ENCODE measurements around the gene HAPLN2.

HAPLN2 gene

DNA sequence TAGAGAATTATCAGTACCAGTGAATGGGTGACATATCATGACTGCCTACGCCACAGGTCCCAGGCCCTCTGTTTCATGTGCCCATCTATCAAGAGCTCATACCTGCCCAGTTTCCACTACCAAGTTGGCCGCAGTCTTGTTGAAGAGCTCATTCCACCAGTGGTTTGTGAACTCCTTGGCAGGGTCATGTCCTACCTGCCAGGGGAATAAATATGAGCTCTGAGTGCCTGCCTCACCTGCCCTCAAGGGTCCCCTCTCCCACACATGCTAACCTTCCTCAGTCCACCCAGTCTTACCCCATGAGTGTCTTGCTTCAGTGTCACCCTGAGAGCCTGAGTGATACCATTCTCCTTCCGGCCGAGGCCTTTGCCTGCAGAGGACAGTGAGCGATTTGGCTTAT lies 21.1 kb upstream of the HAPLN2 start:
- H2BK120ac ChIP-seq (ENCODE audit: low read depth, low read length), result no peak overlapping the region
- no peak overlapping the region for H3K18ac ChIP-seq (ENCODE audit: low read length)
- no peak overlapping the region for H2BK5ac ChIP-seq (ENCODE audit: low read length)
- no peak overlapping the region for H2BK12ac ChIP-seq (ENCODE audit: low read length)
- H3K4me1 ChIP-seq (ENCODE audit: control insufficient read depth in 2 of 2, insufficient read depth in 1 of 2, low read depth in 1 of 2, low read length in 2 of 2), result peaks cover 5 to 12% of the 10 kb centered on the region in 2 donors
- H2AK5ac ChIP-seq (ENCODE audit: low read depth, low read length), result no peak overlapping the region
- no peak overlapping the region for H3K9ac ChIP-seq (ENCODE audit: low read depth, low read length, poor library complexity)
- no peak overlapping the region for H3K23ac ChIP-seq (ENCODE audit: low read depth, low read length, poor library complexity)
- no peak overlapping the region for H3K4me2 ChIP-seq (ENCODE audit: insufficient read depth, low read length, poor library complexity, severe bottlenecking)
- no peak overlapping the region for H2BK15ac ChIP-seq (ENCODE audit: low read length)
- no peak overlapping the region for H2AFZ ChIP-seq (ENCODE audit: low read length)
- DNase-seq (ENCODE audit: low spot score), result no peak
- no peaks in the 10 kb centered on the region for H3K27me3 ChIP-seq (ENCODE audit: control insufficient read depth in 3 of 3, insufficient read depth in 3 of 3, low read depth in 1 of 3, low read length in 3 of 3)
- no peak overlapping the region for H4K8ac ChIP-seq (ENCODE audit: low read depth, low read length)
- WGBS, 2 donors (ENCODE audit: extremely low coverage in 2 of 2, insufficient read length in 2 of 2, insufficient replicate concordance in 1 of 2), result no CpG with 5 or more reads among the region's 5 CpGs
- H4K91ac ChIP-seq (ENCODE audit: low read depth, low read length, poor library complexity), result no peak overlapping the region
- no peak overlapping the region for H3K14ac ChIP-seq (ENCODE audit: low read length)
- H3K79me1 ChIP-seq (ENCODE audit: low read depth, low read length), result peaks cover 4% of the 10 kb centered on the region
- H3K4me3 ChIP-seq (ENCODE audit: low read length in 2 of 2), result no peak overlapping the region
- H3K9me3 ChIP-seq (replicated peaks in 1 of 2; ENCODE audit: control insufficient read depth in 2 of 2, insufficient read depth in 1 of 2, low read depth in 1 of 2, low read length in 2 of 2), result no peaks in the 10 kb centered on the region
- H3K27ac ChIP-seq (replicated peaks; ENCODE audit: low read length), result no peak overlapping the region
- H3K36me3 ChIP-seq (replicated peaks in 1 of 2; ENCODE audit: control insufficient read depth in 2 of 2, insufficient read depth in 2 of 2, low read length in 2 of 2), result peaks cover 41 to 66% of the 10 kb centered on the region in 2 donors
- no peak overlapping the region for H3K4ac ChIP-seq (ENCODE audit: low read length)

GRCh38 chr1:156598731-156599432 lies 20.3 kb upstream of the HAPLN2 start:
- no peak for DNase-seq (ENCODE audit: low spot score)
- WGBS, 2 donors (ENCODE audit: extremely low coverage in 2 of 2, insufficient read length in 2 of 2, insufficient replicate concordance in 1 of 2), result no CpG with 5 or more reads among the region's 4 CpGs

GRCh38 chr1:156599811-156600210 lies 19.4 kb upstream of the HAPLN2 start:
- Histone ChIP-seq H3K27me3 (ENCODE audit: control insufficient read depth in 3 of 3, insufficient read depth in 3 of 3, low read depth in 1 of 3, low read length in 3 of 3) (no peaks in the 10 kb centered on the region), H3K4me3 (ENCODE audit: low read length in 2 of 2) (peak overlapping the region in 1 of 2 donors; percentile 17), H2BK120ac (ENCODE audit: low read depth, low read length) (no peak overlapping the region), H2AFZ (ENCODE audit: low read length) (no peak overlapping the region), H3K14ac (ENCODE audit: low read length) (no peak overlapping the region), H4K8ac (ENCODE audit: low read depth, low read length) (no peak overlapping the region), H3K4me2 (ENCODE audit: insufficient read depth, low read length, poor library complexity, severe bottlenecking) (no peak overlapping the region), H3K9ac (ENCODE audit: low read depth, low read length, poor library complexity) (no peak overlapping the region), H2BK12ac (ENCODE audit: low read length) (no peak overlapping the region), H3K79me1 (ENCODE audit: low read depth, low read length) (peaks cover 4% of the 10 kb centered on the region), H3K36me3 (replicated peaks in 1 of 2; ENCODE audit: control insufficient read depth in 2 of 2, insufficient read depth in 2 of 2, low read length in 2 of 2) (peaks cover 30 to 50% of the 10 kb centered on the region in 2 donors), H3K4me1 (ENCODE audit: control insufficient read depth in 2 of 2, insufficient read depth in 1 of 2, low read depth in 1 of 2, low read length in 2 of 2) (peaks cover 4 to 5% of the 10 kb centered on the region in 2 donors), H2BK15ac (ENCODE audit: low read length) (no peak overlapping the region), H2AK5ac (ENCODE audit: low read depth, low read length) (no peak overlapping the region), H2BK5ac (ENCODE audit: low read length) (no peak overlapping the region), H3K27ac (replicated peaks; ENCODE audit: low read length) (no peak overlapping the region), H3K18ac (ENCODE audit: low read length) (no peak overlapping the region), H3K9me3 (replicated peaks in 1 of 2; ENCODE audit: control insufficient read depth in 2 of 2, insufficient read depth in 1 of 2, low read depth in 1 of 2, low read length in 2 of 2) (no peaks in the 10 kb centered on the region), H3K4ac (ENCODE audit: low read length) (no peak overlapping the region), H3K23ac (ENCODE audit: low read depth, low read length, poor library complexity) (no peak overlapping the region), H4K91ac (ENCODE audit: low read depth, low read length, poor library complexity) (no peak overlapping the region)
- WGBS, 2 donors (ENCODE audit: extremely low coverage in 2 of 2, insufficient read length in 2 of 2, insufficient replicate concordance in 1 of 2), result no CpG with 5 or more reads among the region's 3 CpGs
- no peak for DNase-seq (ENCODE audit: low spot score)

More at GRCh38 chr1:156598731-156599432, 20.3 kb upstream of the HAPLN2 start:
- no peak overlapping the region for H3K27ac ChIP-seq (replicated peaks; ENCODE audit: low read length)
- no peak overlapping the region for H3K4me2 ChIP-seq (ENCODE audit: insufficient read depth, low read length, poor library complexity, severe bottlenecking)
- no peak overlapping the region for H2BK5ac ChIP-seq (ENCODE audit: low read length)
- H2BK12ac ChIP-seq (ENCODE audit: low read length), result no peak overlapping the region
- no peak overlapping the region for H2BK120ac ChIP-seq (ENCODE audit: low read depth, low read length)
- no peak overlapping the region for H2AFZ ChIP-seq (ENCODE audit: low read length)
- no peaks in the 10 kb centered on the region for H3K9me3 ChIP-seq (replicated peaks in 1 of 2; ENCODE audit: control insufficient read depth in 2 of 2, insufficient read depth in 1 of 2, low read depth in 1 of 2, low read length in 2 of 2)
- H2AK5ac ChIP-seq (ENCODE audit: low read depth, low read length), result no peak overlapping the region
- no peak overlapping the region for H3K9ac ChIP-seq (ENCODE audit: low read depth, low read length, poor library complexity)
- H3K18ac ChIP-seq (ENCODE audit: low read length), result no peak overlapping the region
- H4K8ac ChIP-seq (ENCODE audit: low read depth, low read length), result no peak overlapping the region
- no peak overlapping the region for H3K4me3 ChIP-seq (ENCODE audit: low read length in 2 of 2)
- H3K79me1 ChIP-seq (ENCODE audit: low read depth, low read length), result peaks cover 4% of the 10 kb centered on the region
- no peak overlapping the region for H3K4ac ChIP-seq (ENCODE audit: low read length)
- H2BK15ac ChIP-seq (ENCODE audit: low read length), result no peak overlapping the region
- no peak overlapping the region for H3K14ac ChIP-seq (ENCODE audit: low read length)
- no peaks in the 10 kb centered on the region for H3K27me3 ChIP-seq (ENCODE audit: control insufficient read depth in 3 of 3, insufficient read depth in 3 of 3, low read depth in 1 of 3, low read length in 3 of 3)
- no peak overlapping the region for H4K91ac ChIP-seq (ENCODE audit: low read depth, low read length, poor library complexity)
- H3K4me1 ChIP-seq (ENCODE audit: control insufficient read depth in 2 of 2, insufficient read depth in 1 of 2, low read depth in 1 of 2, low read length in 2 of 2), result peaks cover 5 to 12% of the 10 kb centered on the region in 2 donors
- H3K36me3 ChIP-seq (replicated peaks in 1 of 2; ENCODE audit: control insufficient read depth in 2 of 2, insufficient read depth in 2 of 2, low read length in 2 of 2), result peaks cover 36 to 59% of the 10 kb centered on the region in 2 donors
- H3K23ac ChIP-seq (ENCODE audit: low read depth, low read length, poor library complexity), result no peak overlapping the region

DNA sequence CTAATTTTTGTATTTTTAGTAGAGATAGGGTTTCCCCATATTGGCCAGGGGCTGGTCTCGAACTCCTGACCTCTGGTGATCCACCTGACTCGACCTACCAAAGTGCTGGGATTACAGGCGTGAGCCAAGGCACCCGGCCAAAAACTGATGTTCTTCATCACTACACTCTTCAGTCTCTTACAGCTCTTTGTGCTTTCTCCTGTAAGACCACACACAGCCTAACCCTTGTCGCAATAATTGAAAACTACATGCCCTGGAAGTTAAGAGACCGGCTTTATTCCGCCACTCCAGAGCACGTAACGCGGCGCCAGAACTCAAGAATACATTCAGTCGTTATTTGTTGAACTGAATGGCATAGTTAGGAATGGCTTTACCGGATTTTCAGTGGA lies 18.5 kb upstream of the HAPLN2 start:
- H2AFZ ChIP-seq (ENCODE audit: low read length), result peak overlapping the region; percentile 93
- H3K14ac ChIP-seq (ENCODE audit: low read length), result no peak overlapping the region
- no peak overlapping the region for H3K18ac ChIP-seq (ENCODE audit: low read length)
- no peaks in the 10 kb centered on the region for H3K27me3 ChIP-seq (ENCODE audit: control insufficient read depth in 3 of 3, insufficient read depth in 3 of 3, low read depth in 1 of 3, low read length in 3 of 3)
- H4K8ac ChIP-seq (ENCODE audit: low read depth, low read length), result no peak overlapping the region
- H3K4me3 ChIP-seq (ENCODE audit: low read length in 2 of 2), result peak overlapping the region; percentile 74 to 86
- no CpG with 5 or more reads among the region's 13 CpGs for whole genome bisulfite sequencing, 2 donors (ENCODE audit: extremely low coverage in 2 of 2, insufficient read length in 2 of 2, insufficient replicate concordance in 1 of 2)
- no peak overlapping the region for H2BK5ac ChIP-seq (ENCODE audit: low read length)
- no peak overlapping the region for H3K23ac ChIP-seq (ENCODE audit: low read depth, low read length, poor library complexity)
- H3K36me3 ChIP-seq (replicated peaks in 1 of 2; ENCODE audit: control insufficient read depth in 2 of 2, insufficient read depth in 2 of 2, low read length in 2 of 2), result peaks cover 25 to 40% of the 10 kb centered on the region in 2 donors
- no peak overlapping the region for H2AK5ac ChIP-seq (ENCODE audit: low read depth, low read length)
- peak overlapping the region; percentile 72 for H3K4me2 ChIP-seq (ENCODE audit: insufficient read depth, low read length, poor library complexity, severe bottlenecking)
- H3K27ac ChIP-seq (replicated peaks; ENCODE audit: low read length), result no peak overlapping the region
- no peak overlapping the region for H2BK120ac ChIP-seq (ENCODE audit: low read depth, low read length)
- no peak overlapping the region for H4K91ac ChIP-seq (ENCODE audit: low read depth, low read length, poor library complexity)
- no peak for DNase-seq (ENCODE audit: low spot score)
- H3K9ac ChIP-seq (ENCODE audit: low read depth, low read length, poor library complexity), result no peak overlapping the region
- no peak overlapping the region for H2BK15ac ChIP-seq (ENCODE audit: low read length)
- peaks cover 2 to 5% of the 10 kb centered on the region in 2 donors for H3K4me1 ChIP-seq (ENCODE audit: control insufficient read depth in 2 of 2, insufficient read depth in 1 of 2, low read depth in 1 of 2, low read length in 2 of 2)
- no peak overlapping the region for H2BK12ac ChIP-seq (ENCODE audit: low read length)
- peaks cover 4% of the 10 kb centered on the region for H3K79me1 ChIP-seq (ENCODE audit: low read depth, low read length)
- H3K4ac ChIP-seq (ENCODE audit: low read length), result no peak overlapping the region
- H3K9me3 ChIP-seq (replicated peaks in 1 of 2; ENCODE audit: control insufficient read depth in 2 of 2, insufficient read depth in 1 of 2, low read depth in 1 of 2, low read length in 2 of 2), result no peaks in the 10 kb centered on the region

All from neuronal stem cell (in vitro differentiated cells).